ENCODE results near the gene KRT81.
"Not testable (repeated sequence)": the region's sequence is repeated elsewhere in the genome, so short reads cannot be mapped to it uniquely, and the experiment has no call there.

Gene KRT81

DNA sequence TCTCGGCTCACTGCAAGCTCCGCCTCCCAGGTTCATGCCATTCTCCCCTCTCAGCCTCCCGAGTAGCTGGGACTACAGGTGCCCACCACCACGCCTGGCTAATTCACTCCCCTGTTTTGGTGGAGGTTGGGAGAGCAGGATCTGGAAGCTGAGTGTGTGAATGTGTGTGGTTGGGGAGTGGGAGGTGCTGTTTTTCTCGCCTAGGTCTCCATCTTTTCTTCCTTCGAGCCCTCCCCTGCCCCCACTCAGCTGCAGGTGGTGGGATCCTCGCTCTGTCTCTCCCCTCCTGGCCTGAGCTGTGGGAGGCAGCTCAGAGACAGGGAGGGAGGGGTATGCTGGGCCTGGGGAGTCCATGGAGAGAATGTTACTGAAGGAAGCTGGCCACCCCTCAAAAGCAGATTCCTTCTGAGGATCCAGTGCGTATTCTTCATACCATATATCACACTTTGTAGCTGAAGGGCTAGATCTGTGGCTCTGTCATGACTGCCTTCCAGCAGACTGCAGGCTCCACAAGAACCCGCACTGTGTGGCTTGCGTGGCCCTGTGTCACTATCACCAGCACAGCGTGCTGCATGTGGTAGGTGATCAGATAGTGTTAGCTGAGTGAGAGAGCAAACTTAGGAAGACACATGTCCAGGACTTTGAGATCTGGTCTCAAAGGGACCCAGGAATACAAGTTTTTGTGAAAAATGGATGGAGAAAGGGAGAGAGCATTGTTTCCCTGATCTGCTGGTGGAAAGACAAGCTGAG is 27.1 kb upstream of the KRT81 start:
- TF ChIP-seq, protein P1, sequence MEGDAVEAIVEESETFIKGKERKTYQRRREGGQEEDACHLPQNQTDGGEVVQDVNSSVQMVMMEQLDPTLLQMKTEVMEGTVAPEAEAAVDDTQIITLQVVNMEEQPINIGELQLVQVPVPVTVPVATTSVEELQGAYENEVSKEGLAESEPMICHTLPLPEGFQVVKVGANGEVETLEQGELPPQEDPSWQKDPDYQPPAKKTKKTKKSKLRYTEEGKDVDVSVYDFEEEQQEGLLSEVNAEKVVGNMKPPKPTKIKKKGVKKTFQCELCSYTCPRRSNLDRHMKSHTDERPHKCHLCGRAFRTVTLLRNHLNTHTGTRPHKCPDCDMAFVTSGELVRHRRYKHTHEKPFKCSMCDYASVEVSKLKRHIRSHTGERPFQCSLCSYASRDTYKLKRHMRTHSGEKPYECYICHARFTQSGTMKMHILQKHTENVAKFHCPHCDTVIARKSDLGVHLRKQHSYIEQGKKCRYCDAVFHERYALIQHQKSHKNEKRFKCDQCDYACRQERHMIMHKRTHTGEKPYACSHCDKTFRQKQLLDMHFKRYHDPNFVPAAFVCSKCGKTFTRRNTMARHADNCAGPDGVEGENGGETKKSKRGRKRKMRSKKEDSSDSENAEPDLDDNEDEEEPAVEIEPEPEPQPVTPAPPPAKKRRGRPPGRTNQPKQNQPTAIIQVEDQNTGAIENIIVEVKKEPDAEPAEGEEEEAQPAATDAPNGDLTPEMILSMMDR (IDR thresholded peaks at IDR 0.05; ENCODE audit: borderline replicate concordance, insufficient read depth, low read depth, low read length) = no peak
- no peak overlapping the region for H3K4me3 ChIP-seq (ENCODE audit: low read depth, low read length)

DNA sequence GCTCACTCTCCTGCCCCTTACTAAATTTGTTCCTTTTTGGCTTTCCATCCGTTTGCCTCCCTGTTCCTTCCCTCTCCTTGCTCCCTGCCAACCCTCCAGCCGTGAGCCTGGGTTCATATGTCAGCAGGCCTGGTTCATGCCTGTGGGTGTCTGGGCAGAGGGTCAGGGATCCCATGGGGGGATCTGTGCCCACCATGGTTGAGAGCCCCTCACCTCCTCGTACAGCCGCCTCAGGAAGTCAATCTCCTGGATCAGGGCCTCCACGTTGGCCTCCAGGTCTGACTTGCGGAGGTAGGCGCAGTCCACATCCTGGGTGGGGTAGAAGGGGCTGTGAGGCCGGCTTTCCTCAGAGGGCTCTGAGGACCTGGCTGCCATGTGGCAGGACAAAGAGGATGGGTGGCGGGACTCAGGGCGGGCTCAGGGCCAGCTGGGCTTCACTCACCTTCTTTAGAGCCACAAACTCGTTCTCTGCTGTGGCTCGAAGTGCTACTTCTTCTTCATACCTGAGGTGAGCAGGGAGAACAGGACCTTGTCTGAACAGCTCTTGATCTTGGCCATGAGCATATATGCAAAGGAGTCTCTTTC is 26.2 kb upstream of the KRT81 start:
- no peak overlapping the region for H3K4me3 ChIP-seq (ENCODE audit: low read depth, low read length)
- TF ChIP-seq, protein P1 (IDR thresholded peaks at IDR 0.05; ENCODE audit: borderline replicate concordance, insufficient read depth, low read depth, low read length) = no peak

DNA sequence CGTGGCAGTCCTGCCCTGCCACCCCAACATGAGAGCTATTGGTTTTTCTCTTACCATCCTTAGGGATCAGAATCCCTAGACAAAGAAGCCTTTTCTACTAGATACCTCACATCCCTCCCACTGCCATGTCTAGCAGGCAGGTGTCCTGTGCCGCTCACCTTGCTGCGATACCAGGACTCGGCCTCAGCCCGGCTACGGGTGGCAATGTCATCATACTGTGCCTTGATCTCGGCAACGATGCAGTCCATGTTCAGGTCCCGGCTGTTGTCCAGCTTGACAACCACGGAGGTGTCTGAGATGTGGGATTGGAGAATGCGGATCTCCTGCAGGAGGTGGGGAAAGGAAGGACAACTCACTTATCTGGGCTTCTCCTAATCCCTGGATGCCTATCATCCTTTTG is 25.4 kb upstream of the KRT81 start:
- TF ChIP-seq, protein P1 (IDR thresholded peaks at IDR 0.05; ENCODE audit: borderline replicate concordance, insufficient read depth, low read depth, low read length) = no peak
- H3K4me3 ChIP-seq (ENCODE audit: low read depth, low read length) = no peak overlapping the region

DNA sequence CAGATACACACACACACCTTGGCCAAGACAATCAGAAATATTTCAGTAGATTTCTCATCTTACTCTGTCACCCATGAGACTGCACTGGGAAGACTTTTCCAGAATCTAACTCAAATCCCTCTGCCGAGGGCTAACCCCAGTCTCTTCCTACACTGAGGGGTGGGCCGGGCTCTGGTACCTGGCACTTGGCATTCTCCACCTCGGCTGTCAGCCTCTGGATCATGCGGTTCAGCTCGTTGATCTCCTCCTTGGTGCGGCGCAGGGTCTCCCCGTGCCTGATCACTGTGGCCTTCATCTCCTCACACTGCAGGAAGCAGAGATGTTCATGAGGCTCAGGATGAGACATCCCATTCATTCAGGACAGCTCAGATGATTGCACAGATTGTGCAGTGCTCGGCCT is 25.0 kb upstream of the KRT81 start:
- H3K4me3 ChIP-seq (ENCODE audit: low read depth, low read length) = no peak overlapping the region
- TF ChIP-seq, protein P1 (IDR thresholded peaks at IDR 0.05; ENCODE audit: borderline replicate concordance, insufficient read depth, low read depth, low read length) = no peak

DNA sequence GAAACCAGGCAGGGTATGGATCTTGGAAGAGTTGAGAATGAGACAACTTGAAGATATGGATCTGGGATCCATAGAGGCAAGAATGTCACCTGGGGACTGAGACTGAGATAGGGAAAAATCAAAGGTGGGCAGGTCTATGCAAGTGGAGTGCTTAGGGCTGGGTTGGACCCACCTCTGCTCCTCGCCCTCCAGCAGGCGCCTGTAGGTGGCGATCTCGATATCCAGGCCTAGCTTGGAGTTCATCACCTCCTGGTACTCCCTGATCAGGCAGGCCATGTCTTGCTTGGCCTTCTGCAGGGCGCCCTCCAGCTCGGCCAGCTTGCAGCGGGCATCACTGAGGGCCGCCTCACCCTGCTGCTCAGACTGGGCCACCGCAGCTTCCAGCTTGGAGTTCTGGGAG is 24.4 kb upstream of the KRT81 start:
- not testable (repeated sequence) for H3K4me3 ChIP-seq (ENCODE audit: low read depth, low read length)
- TF ChIP-seq, protein P1 (IDR thresholded peaks at IDR 0.05; ENCODE audit: borderline replicate concordance, insufficient read depth, low read depth, low read length) = peak; percentile 64; the same call in 1 of the 2 replicates

- H3K4me3 ChIP-seq (ENCODE audit: low read depth, low read length) = no peak overlapping the region
- TF ChIP-seq, protein P1 (IDR thresholded peaks at IDR 0.05; ENCODE audit: borderline replicate concordance, insufficient read depth, low read depth, low read length) = no peak
Observed at GRCh38 chr12:52314511-52314910, 23.2 kb upstream of the KRT81 start.

DNA sequence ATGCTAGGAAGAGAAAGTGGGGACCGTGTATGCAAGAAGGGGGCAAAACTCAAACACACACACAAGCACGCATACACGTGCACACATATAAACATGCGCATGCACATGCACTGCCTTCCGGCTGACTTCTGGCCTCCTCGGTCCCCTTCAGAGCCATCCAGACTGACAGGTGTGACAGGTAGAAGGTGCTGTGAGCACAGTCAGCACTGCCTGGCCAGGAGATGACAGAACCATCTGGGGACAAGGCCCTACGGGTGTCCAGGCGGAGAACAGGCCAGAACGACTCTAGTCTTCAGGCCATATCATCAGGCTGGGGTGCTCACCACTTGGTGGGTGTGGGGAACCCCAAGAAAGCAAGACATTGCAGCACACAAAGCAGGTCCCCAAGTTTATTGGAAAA is 22.6 kb upstream of the KRT81 start:
- no peak overlapping the region for H3K4me3 ChIP-seq (ENCODE audit: low read depth, low read length)
- TF ChIP-seq, protein P1 (IDR thresholded peaks at IDR 0.05; ENCODE audit: borderline replicate concordance, insufficient read depth, low read depth, low read length) = no peak
